HL-60 (cell line): ENCODE measurements around the gene TENM4.

ENCODE experiments used
- DNase-seq, 2 experiments: peaks; one replicate each; pipeline ENCODE4 v3.0.0-alpha.2; 2010 to 2020; ENCODE audit warnings: low read depth in 1 of 2, low spot score in 1 of 2
- H3K27ac ChIP-seq: fragments of 250-450 bp; sonication (Bioruptor Pico); replicated peaks from 2 replicates; pipeline ENCODE4 v1.5.1; 2020; ENCODE audit warnings: mild to moderate bottlenecking, moderate library complexity
- H3K27me3 ChIP-seq: fragments of 250-450 bp; sonication (Bioruptor Pico); 2 replicates; pipeline ENCODE4 v1.5.1; 2021; ENCODE audit warnings: mild to moderate bottlenecking, moderate library complexity; ENCODE audit not compliant: insufficient read depth, poor library complexity, severe bottlenecking
- H3K4me3 ChIP-seq: replicated peaks from 2 replicates; pipeline ENCODE4 v1.5.1; 2011; ENCODE audit warnings: mild to moderate bottlenecking, control low read depth, low read length; ENCODE audit not compliant: insufficient read depth
- CTCF ChIP-seq: IDR thresholded peaks from one replicate; pipeline ENCODE4 v1.5.1; 2011; ENCODE audit warnings: low read length, control low read depth, inconsistent platforms; ENCODE audit not compliant: insufficient read depth
- GABPA ChIP-seq: IDR thresholded peaks from 2 replicates; pipeline ENCODE4 v1.6.1; 2012; ENCODE audit warnings: low read depth
- POLR2AphosphoS5 ChIP-seq: IDR thresholded peaks from 2 replicates; pipeline ENCODE4 v1.6.1; 2012; ENCODE audit warnings: low read depth
- REST ChIP-seq: IDR thresholded peaks from 2 replicates; pipeline ENCODE4 v1.6.1; 2012; ENCODE audit warnings: low read depth; ENCODE audit not compliant: insufficient replicate concordance
- SPI1 ChIP-seq: IDR thresholded peaks from 2 replicates; pipeline ENCODE4 v1.6.1; 2012; ENCODE audit warnings: low read depth, mild to moderate bottlenecking, borderline replicate concordance

Gene TENM4

GRCh38 chr11:79294845-79295731, 145.7 kb downstream of the TENM4 start:
- DNase-seq = no peak
- H3K27ac ChIP-seq = no peak overlapping the region
- no peak overlapping the region for H3K4me3 ChIP-seq
- no peaks in the 10 kb centered on the region for H3K27me3 ChIP-seq
- TF ChIP-seq GABPA (no peak), SPI1 (no peak), POLR2AphosphoS5 (no peak), REST (no peak), CTCF (no peak)

- Histone ChIP-seq H3K4me3 (no peak overlapping the region), H3K27ac (no peak overlapping the region), H3K27me3 (no peaks in the 10 kb centered on the region)
- DNase-seq = peak in 1 of 2 experiments; percentile 57
- TF ChIP-seq REST = no peak
- no peak for TF ChIP-seq SPI1
These were observed 148.9 kb downstream of the TENM4 start for GRCh38 chr11:79291948-79292347.

GRCh38 chr11:79290761-79291160, 150.1 kb downstream of the TENM4 start:
- no peaks in the 10 kb centered on the region for H3K27me3 ChIP-seq
- H3K27ac ChIP-seq = no peak overlapping the region
- no peak for DNase-seq
- no peak overlapping the region for H3K4me3 ChIP-seq
- TF ChIP-seq CTCF (no peak), POLR2AphosphoS5 (no peak), GABPA (no peak), REST (no peak), SPI1 (no peak)
